GM19438 (cell line): Measurements from ENCODE around the gene ATXN7.
A peak's percentile ranks its signal among the peaks of the same experiment; 100 is the strongest.

Experiments used
- ATAC-seq: cut with Tn5 transposase; IDR thresholded peaks from one replicate; pipeline ENCODE4 v1.9.1; 2021; ENCODE audit warnings: low read depth; ENCODE audit not compliant: unreplicated experiment

The ATXN7 gene

GRCh38 chr3:63932509-63933212 lies 69.0 kb downstream of the ATXN7 start:
- no peak for ATAC-seq

- ATAC-seq = peak; percentile 59
Observed at GRCh38 chr3:63933459-63933858, 69.8 kb downstream of the ATXN7 start.

DNA sequence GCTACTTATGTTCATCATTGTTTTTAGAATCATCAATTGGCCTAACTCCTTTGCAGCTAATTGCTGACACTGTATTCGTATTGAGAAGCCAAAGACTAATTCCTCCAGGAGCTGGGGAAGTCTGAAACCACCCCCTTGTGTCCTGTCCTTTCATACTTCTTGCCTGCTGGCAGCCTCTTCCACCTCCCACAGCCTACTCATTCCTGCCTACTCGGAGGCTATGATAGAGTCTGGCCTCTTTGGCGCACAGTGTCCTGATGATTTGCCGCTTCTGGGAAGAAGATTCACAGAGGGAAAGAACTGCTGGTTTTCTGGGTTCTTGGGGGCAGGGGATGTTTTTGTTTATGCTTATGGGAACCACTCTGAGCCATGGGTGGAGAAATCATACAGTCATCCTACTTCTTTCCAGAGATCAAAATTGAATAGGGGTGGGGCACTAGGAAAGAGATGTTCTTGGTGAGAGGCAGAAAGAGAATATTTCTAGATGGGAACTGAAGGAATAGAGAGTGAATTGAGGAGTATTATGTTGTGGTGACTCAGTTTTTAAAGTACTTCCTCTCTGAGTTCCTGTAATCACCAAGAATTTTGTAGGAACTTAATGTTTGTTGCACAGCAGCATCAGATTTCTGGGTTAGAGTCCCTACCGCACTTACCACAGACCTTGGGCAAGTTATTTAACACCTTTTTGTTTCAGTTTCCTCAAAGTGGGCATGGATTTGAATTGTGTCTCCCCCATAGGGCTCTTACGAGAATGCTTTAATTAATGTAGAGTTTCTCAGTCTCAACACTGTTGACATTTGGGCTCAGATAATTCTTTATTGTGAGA lies 70.6 kb downstream of the ATXN7 start:
- no peak for ATAC-seq

DNA sequence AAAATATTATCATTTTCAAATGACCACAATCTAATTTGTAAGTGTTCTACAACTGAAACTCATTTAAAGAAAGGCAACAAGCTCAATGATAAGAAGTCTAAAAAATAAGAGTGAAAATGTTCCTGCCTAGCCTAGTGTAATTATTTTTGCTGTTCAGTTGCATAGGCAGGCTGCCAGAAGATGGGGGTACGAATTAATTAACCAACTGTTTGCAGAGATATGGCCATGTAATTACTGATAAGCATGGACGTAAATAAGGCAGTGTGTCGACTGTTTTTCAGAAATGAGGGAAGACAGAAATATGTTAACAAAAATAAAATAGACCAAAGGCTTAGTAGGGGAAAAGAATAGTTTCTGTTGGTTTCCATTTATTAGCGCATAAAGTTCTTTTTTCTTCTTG lies 73.3 kb downstream of the ATXN7 start:
- no peak for ATAC-seq

DNA sequence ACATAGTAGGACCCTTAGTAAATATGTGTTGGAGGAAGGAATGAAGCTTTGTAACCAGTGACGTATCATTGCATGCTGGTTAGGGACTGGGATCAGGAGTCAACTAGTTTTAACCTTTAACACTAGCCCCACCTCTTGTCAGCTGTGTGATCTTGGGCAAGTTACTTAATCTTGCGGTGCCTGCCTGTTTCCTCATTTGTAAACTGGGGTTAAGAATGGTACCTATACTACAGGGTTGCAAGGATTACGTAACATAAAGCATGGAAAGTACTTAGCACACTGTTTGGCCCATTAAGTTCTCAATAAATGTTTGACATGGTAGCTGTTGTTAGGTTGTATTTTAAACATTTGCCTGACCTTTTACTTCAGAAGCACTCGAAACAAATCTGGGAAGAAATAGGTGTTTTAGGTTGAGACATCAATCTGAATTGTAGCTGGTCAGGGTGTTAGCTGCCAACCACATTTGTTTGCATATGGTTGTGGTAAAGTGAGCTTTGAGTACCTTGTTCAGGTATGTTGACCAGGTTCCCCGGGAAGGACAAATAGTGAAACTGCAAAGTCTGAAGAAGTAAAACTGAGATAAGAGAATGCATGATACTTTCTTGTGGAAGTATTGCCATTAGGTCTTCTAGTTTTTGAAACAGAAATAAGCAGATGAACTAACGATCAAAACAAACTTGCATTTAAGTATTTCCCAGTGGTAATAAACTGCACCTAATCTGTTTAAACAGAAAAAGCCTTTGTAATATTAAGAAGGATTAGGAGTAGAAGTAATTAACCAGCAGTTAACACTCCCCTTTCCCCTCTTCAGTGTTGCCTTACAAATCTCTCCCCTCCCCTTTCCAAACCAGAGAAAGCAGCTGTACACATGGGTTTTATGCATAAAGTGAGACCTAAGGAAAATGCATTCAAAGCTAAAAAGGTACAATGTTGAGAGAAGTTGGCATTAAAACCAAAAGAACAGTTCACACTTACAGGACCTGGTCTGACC lies 74.3 kb downstream of the ATXN7 start:
- ATAC-seq = peak; percentile 70

DNA sequence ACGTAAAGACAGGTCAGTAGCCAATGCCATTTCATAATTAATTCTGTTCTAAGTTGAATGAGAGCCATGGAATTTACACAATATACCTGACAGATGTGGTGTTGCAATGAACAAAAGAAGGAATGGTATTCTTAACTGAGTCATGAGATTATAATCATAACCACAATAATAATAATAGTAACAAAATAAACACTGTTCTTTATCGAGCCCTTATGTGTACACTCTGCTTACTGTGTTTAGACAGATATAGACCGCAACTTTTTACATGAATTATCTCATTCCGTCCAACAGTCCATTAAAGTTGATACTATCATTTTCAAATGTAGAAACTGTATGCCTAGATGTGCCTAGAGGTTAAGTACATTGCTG lies 76.7 kb downstream of the ATXN7 start:
- ATAC-seq = no peak

- ATAC-seq = no peak
Observed at GRCh38 chr3:63942528-63942927, 78.9 kb downstream of the ATXN7 start.

DNA sequence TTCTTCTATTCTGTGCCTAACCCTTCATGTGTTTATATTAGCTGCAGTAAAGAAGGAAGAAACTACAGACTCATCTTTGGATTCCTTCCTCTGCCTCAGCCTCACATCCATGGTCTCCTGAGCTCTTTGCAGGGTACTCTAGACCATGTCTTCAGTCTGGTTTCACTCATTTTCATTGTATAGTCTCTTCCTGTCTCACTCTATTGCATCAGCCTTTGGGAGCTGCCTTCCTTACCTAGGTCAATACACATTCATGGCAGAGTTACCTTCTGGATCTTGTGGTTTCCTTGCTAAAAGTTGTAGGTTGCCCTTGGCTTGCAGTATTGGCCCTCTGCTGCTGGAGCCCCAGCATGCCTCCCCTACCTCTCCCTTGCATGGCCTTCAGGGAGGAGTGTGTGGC lies 80.0 kb downstream of the ATXN7 start:
- ATAC-seq = no peak

DNA sequence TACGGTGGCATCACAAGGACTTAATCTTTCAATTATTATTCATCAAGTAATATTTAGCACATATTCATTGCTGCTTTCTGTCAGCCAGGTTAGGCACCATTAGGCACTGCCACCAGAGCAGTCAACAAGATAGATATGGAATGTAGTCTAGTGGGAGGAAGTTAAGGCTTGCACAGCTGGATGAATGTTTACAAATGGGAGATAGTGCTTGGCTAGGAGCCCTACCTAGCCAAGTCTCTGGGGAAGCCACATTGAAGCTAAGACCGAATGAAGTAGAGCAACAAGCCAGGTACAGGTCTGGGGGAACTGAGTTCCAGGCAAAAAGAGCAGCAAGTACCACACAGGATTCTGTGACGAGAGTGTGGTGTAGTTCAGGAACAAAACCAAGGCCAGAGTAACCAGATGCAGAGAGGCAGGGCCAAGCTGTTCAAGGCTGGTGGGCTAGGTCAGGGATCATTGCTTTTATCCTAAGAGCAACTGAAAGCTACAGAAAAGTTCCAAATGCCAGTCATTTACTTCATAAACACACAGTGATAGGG lies 82.0 kb downstream of the ATXN7 start:
- no peak for ATAC-seq

DNA sequence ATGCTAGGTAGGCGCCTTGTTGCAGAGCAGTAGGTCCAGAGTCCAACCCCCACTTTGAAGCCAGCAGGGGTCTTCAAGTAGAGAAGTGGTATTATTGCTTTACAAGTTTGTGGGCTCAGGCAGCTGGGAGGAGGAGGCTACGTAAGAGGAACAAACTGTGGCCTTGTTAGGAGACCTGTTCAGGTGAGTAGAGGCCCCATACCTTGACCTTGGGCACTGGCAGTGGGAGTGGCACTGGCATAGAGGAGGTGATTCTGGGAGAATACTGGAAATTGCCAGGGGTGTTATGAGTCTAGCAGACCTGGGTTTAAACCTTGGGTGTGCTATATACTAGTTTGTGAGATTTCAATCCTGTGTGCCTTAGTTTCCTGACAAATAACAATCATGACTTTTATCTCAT lies 83.1 kb downstream of the ATXN7 start:
- ATAC-seq = no peak

- no peak for ATAC-seq
Observed at GRCh38 chr3:63947594-63947993, 83.9 kb downstream of the ATXN7 start.

DNA sequence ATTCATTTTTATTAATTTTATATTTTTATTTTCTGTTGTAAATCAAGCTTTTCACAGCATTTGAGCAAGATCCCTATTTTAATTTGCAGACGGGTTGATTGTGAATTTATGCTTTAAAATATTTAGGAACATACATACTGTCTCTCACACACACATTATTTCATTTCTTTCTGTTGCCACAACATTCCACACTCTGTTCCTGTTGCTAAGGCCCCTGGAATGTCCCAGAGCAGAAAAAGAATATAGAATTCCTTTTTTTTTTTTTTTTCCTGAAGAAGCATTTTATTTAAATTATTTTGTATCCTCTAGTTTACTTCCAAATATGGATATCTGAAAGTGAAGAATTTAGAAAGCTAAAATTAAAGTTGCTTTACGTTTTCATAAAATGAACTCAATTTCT lies 85.3 kb downstream of the ATXN7 start:
- no peak for ATAC-seq

DNA sequence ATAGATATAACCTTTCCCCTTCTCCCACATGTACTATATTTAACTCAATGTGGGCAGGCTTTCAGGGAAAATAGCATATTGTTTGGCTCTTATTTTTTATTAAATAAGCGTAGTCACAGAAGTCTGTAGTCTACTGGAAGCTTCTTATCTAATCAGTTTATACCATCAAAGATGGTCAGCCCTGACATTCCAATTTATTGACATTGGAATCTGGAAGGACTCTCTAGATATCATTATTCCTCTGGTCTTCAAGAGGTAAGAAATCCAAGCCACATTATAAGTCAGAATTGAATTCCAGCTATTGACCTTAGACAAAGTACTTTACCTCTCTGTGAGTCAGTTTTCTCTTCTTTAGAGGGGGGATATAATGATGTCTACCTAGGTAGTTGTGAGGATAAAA lies 87.0 kb downstream of the ATXN7 start:
- ATAC-seq = no peak

- peak; percentile 37 for ATAC-seq
Observed at GRCh38 chr3:63951492-63952247, 88.0 kb downstream of the ATXN7 start.

GRCh38 chr3:63952248-63952594 lies 88.6 kb downstream of the ATXN7 start:
- ATAC-seq = no peak

GRCh38 chr3:63954182-63954581 lies 90.5 kb downstream of the ATXN7 start:
- no peak for ATAC-seq

DNA sequence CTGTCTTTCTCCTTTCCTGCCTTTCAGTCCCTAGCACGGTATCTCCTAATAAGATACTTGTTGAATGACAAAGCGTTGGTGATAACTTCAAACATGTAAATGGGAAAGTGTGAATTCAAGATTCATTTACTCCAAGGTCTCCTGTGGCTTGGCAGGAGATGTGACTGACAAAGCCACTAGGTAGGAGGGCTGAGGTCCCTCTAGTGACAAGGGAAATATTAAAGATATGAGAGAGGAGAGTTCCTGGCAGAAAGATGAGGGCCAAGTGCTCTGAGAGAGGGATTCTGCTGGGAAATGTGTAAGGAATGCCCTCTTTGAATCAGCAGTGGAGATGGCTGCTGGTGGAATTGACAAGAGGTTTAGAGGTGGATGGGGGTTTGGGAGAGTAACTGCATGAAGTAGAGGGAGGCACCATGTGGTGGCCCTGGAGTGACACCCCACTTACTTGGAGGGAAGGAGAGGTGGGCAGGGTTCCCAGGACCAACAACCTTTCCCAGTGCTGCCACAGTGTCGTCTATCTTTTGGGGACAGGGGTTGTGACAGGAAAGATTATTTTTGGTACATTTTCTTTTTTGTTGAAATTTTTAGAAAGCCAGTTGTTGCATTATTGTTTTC lies 91.5 kb downstream of the ATXN7 start:
- ATAC-seq = no peak

DNA sequence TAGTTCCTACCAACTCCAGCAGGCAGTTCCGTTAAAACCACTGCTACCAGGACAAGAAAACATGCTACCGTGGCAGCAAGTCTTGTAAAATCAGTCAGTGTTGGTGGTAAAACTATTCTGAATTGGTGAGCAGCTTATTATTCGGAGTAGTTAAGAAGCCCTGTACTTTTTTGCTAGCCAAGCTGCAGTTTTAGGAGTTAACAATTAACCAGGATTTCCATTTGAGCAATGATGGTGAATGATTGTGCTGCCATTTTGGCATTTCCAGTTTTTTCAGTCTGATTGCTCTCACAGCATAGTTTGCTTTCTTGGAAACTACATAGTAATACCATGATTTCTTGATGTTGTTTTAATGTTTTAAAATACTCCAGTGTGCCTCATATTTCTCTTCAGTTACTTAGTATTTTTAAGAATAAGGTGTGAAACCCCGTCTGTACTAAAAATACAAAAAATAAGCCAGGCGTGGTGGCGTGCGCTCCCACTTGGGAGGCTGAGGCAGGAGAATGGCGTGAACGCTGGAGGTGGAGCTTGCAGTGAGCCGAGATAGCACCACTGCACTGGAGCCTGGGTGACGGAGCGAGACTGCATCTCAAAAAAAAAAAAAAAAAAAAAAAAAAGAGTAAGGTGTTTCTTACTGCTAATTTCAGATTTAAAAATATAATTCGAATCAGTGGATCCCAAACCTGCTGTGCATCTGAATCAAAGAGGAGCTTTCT lies 92.3 kb downstream of the ATXN7 start:
- no peak for ATAC-seq

- no peak for ATAC-seq
Observed at GRCh38 chr3:63959146-63959545, 95.5 kb downstream of the ATXN7 start.
